H1 (cell line): ENCODE measurements around the gene NPY4R2. TPM values are rescaled to one million over a fixed set of nuclear protein-coding genes. Genes with fewer than 3 reads are reported as not detected.
"Not testable (repeated sequence)": the region's sequence is repeated elsewhere in the genome, so short reads cannot be mapped to it uniquely, and the experiment has no call there.

Experiments used
- CTCF ChIA-PET: fragments of 300-600 bp; sonication (Branson Sonifier 250); formaldehyde crosslinking; loops from one replicate; lab custom pipeline; 2021; ENCODE audit not compliant: partially characterized antibody; lab: Charles Lee
- POLR2A ChIA-PET: fragments of 300-600 bp; sonication (Branson Sonifier 250); formaldehyde crosslinking; loops from one replicate; lab custom pipeline; 2021; ENCODE audit warnings: inconsistent platforms; ENCODE audit not compliant: partially characterized antibody; lab: Charles Lee
- DNase-seq, 2 experiments: peaks; one replicate each; pipeline versions ENCODE4 v3.0.0 to v3.0.0-alpha.2; 2010 to 2022; ENCODE audit warnings: low spot score in 2 of 2, low read depth in 1 of 2, mixed read lengths in 1 of 2
- FAIRE-seq: peaks from 2 replicates; lab custom pipeline; 2011; peaks lifted over from hg19 to GRCh38; lab: Jason Lieb, UNC
- H2AFZ ChIP-seq: 2 replicates; pipeline ENCODE4 v1.8.1; 2012; ENCODE audit warnings: low read length, inconsistent platforms
- H2AK5ac ChIP-seq: 2 replicates; pipeline ENCODE4 v1.6.1; 2013; ENCODE audit warnings: low read depth, low read length
- H2BK120ac ChIP-seq: replicated peaks from 2 replicates; pipeline ENCODE3; 2013; ENCODE audit warnings: low read depth, low read length, inconsistent platforms
- H2BK12ac ChIP-seq: 2 replicates; pipeline ENCODE4 v1.6.1; 2013; ENCODE audit warnings: low read depth, low read length
- H2BK15ac ChIP-seq: 2 replicates; pipeline ENCODE4 v1.6.1; 2013; ENCODE audit warnings: low read length
- H2BK20ac ChIP-seq: 2 replicates; pipeline ENCODE4 v1.6.1; 2013; ENCODE audit warnings: low read length
- H2BK5ac ChIP-seq: 2 replicates; pipeline ENCODE4 v1.6.1; 2013; ENCODE audit warnings: low read depth, low read length
- H3K14ac ChIP-seq: 2 replicates; pipeline ENCODE4 v1.6.1; 2013; ENCODE audit warnings: inconsistent platforms; ENCODE audit not compliant: insufficient read length
- H3K18ac ChIP-seq: 2 replicates; pipeline ENCODE4 v1.6.1; 2013; ENCODE audit warnings: low read length; ENCODE audit errors: extremely low read depth
- H3K23ac ChIP-seq: 2 replicates; pipeline ENCODE4 v1.6.1; 2013; ENCODE audit warnings: inconsistent platforms; ENCODE audit not compliant: insufficient read length
- H3K23me2 ChIP-seq: 2 replicates; pipeline ENCODE4 v1.6.1; 2013; ENCODE audit warnings: low read depth, low read length
- H3K27ac ChIP-seq: 2 replicates; pipeline ENCODE4 v1.6.1; 2011; ENCODE audit warnings: low read depth, low read length, inconsistent platforms
- H3K27me3 ChIP-seq, 4 experiments: replicated peaks in 1 of 4; 1 replicate in 1 of 4; 2 replicates in 3 of 4; pipeline versions ENCODE4 v1.6.1 to v1.8.1; 2011 to 2013; ENCODE audit warnings: low read length in 3 of 4, mild to moderate bottlenecking in 3 of 4, inconsistent platforms in 2 of 4, mixed read lengths in 2 of 4, moderate library complexity in 1 of 4; ENCODE audit not compliant: control insufficient read depth in 3 of 4, insufficient read depth in 3 of 4; ENCODE audit errors: extremely low read depth in 1 of 4
- H3K36me3 ChIP-seq, 4 experiments: 2 replicates each; pipeline versions ENCODE4 v1.6.1 to v1.8.1; 2011 to 2013; ENCODE audit warnings: mild to moderate bottlenecking in 4 of 4, low read length in 3 of 4, moderate library complexity in 2 of 4, control low read depth in 1 of 4, inconsistent platforms in 1 of 4; ENCODE audit not compliant: insufficient read depth in 4 of 4, control insufficient read depth in 2 of 4
- H3K4ac ChIP-seq: replicated peaks from 2 replicates; pipeline ENCODE3; 2013; ENCODE audit warnings: low read length, low read depth, mixed read lengths, inconsistent platforms; ENCODE audit not compliant: insufficient read length
- H3K4me1 ChIP-seq, 4 experiments: replicated peaks in 1 of 4; 1 replicate in 1 of 4; 2 replicates in 3 of 4; pipeline versions ENCODE4 v1.6.1 to v1.8.1; 2011 to 2013; ENCODE audit warnings: low read length in 3 of 4, inconsistent platforms in 2 of 4, mixed read lengths in 1 of 4; ENCODE audit not compliant: insufficient read depth in 4 of 4, control insufficient read depth in 3 of 4
- H3K4me2 ChIP-seq, 2 experiments: 2 replicates each; pipeline versions ENCODE4 v1.6.1 to v1.8.1; 2011 to 2013; ENCODE audit warnings: low read depth in 2 of 2, low read length in 2 of 2, control low read depth in 1 of 2, inconsistent platforms in 1 of 2, mild to moderate bottlenecking in 1 of 2; ENCODE audit not compliant: insufficient read depth in 1 of 2
- H3K4me3 ChIP-seq, 4 experiments: fragments of 200-600, 300-600 bp in 1 of 4; sonication (generic), shearing (Covaris generic), sonication (Bioruptor Twin) in 1 of 4; 2 replicates each; pipeline versions ENCODE4 v1.5.1 to v1.8.1; 2011 to 2016; ENCODE audit warnings: low read length in 4 of 4, low read depth in 3 of 4, control low read depth in 2 of 4, inconsistent platforms in 2 of 4, mild to moderate bottlenecking in 2 of 4, mixed read lengths in 1 of 4, moderate library complexity in 1 of 4; ENCODE audit not compliant: insufficient read depth in 2 of 4; ENCODE audit errors: extremely low read depth in 1 of 4
- H3K56ac ChIP-seq: replicated peaks from 2 replicates; pipeline ENCODE3; 2013; ENCODE audit warnings: low read depth, mild to moderate bottlenecking, mixed read lengths, low read length, inconsistent platforms; ENCODE audit not compliant: insufficient read length
- H3K79me1 ChIP-seq: 2 replicates; pipeline ENCODE4 v1.6.1; 2013; ENCODE audit warnings: low read depth, low read length, control low read depth
- H3K79me2 ChIP-seq, 2 experiments: 2 replicates each; pipeline versions ENCODE4 v1.6.1 to v1.8.1; 2012 to 2013; ENCODE audit warnings: low read length in 2 of 2, mild to moderate bottlenecking in 2 of 2, inconsistent platforms in 1 of 2; ENCODE audit not compliant: insufficient read depth in 2 of 2, control insufficient read depth in 1 of 2
- H3K9ac ChIP-seq, 4 experiments: replicated peaks in 1 of 4; 1 replicate in 1 of 4; 2 replicates in 3 of 4; pipeline versions ENCODE4 v1.6.1 to v1.8.1; 2011 to 2013; ENCODE audit warnings: low read depth in 3 of 4, low read length in 3 of 4, control low read depth in 2 of 4, mild to moderate bottlenecking in 2 of 4, moderate library complexity in 2 of 4, inconsistent platforms in 1 of 4; ENCODE audit errors: extremely low read depth in 1 of 4
- H3K9me3 ChIP-seq, 2 experiments: 2 replicates each; pipeline versions ENCODE4 v1.6.1 to v1.8.1; 2012 to 2013; ENCODE audit warnings: mild to moderate bottlenecking in 2 of 2, moderate library complexity in 2 of 2, control low read depth in 1 of 2, inconsistent platforms in 1 of 2, low read depth in 1 of 2, low read length in 1 of 2, mixed read lengths in 1 of 2; ENCODE audit not compliant: insufficient read depth in 2 of 2
- H4K20me1 ChIP-seq, 2 experiments: replicated peaks in 1 of 2; 2 replicates each; pipeline versions ENCODE3 to v1.8.1; 2011 to 2013; ENCODE audit warnings: inconsistent platforms in 2 of 2, low read length in 2 of 2, mild to moderate bottlenecking in 1 of 2; ENCODE audit not compliant: insufficient read depth in 2 of 2, control insufficient read depth in 1 of 2
- H4K5ac ChIP-seq: 2 replicates; pipeline ENCODE4 v1.6.1; 2013; ENCODE audit warnings: low read length, low read depth, mixed read lengths, inconsistent platforms; ENCODE audit not compliant: insufficient read length
- H4K8ac ChIP-seq: 2 replicates; pipeline ENCODE4 v1.8.0; 2013; ENCODE audit warnings: mild to moderate bottlenecking, moderate library complexity, low read length, inconsistent platforms; ENCODE audit not compliant: insufficient read depth; ENCODE audit errors: extremely low read depth
- H4K91ac ChIP-seq: replicated peaks from 2 replicates; pipeline ENCODE3; 2013; ENCODE audit warnings: low read length, mixed read lengths, inconsistent platforms; ENCODE audit not compliant: insufficient read length
- WGBS, 2 experiments: shearing (Covaris generic) in 1 of 2; methylation state at CpG; one replicate each; pipeline versions ENCODE4 v1.1.6 to v1.1.7; 2013 to 2015; ENCODE audit warnings: low lambda C conversion rate in 2 of 2, mixed read lengths in 2 of 2, inconsistent platforms in 1 of 2, low coverage in 1 of 2, missing lambda C conversion rate in 1 of 2; ENCODE audit not compliant: insufficient replicate concordance in 2 of 2, insufficient coverage in 1 of 2, insufficient read length in 1 of 2; ENCODE audit errors: extremely low coverage in 1 of 2, missing lambda C conversion rate in 1 of 2; 5-methylcytosine and 5-hydroxymethylcytosine counted together
- polyA plus RNA-seq, 7 experiments: library from polyadenylated mRNA; depleted of rRNA in 3 of 7; stranded (reverse) in 5 of 7; unstranded in 2 of 7; fragments of >200 nt in 5 of 7; fragments of 200-250 nt in 2 of 7; gene quantifications; 1 replicate in 5 of 7; 2 replicates in 1 of 7; 4 replicates in 1 of 7; pipeline versions ENCODE4 v1.2.1 to v1.2.3, GENCODE V29; 2011 to 2013; ENCODE audit warnings: missing spikeins in 2 of 7, mixed read lengths in 2 of 7
- total RNA-seq: library from RNA; stranded (reverse); fragmentation: NEBNext Ultra II Directional; extraction: Animal tissue kit (Norgen Biotek cat#: 25700); gene quantifications from 2 replicates; pipeline ENCODE4 v1.2.1, GENCODE V29; 2021

Gene NPY4R2
- total and polyA plus RNA-seq, 2 of the 8 experiments (the other 6 are each of a cell fraction or from before 2014, with no cell fraction given), result 0.05 TPM; not detected in 1

GRCh38 chr10:47960699-47961098, 42.2 kb downstream of the NPY4R2 start:
- H2BK5ac ChIP-seq, H3K4me2 ChIP-seq, H2BK20ac ChIP-seq, H3K4ac ChIP-seq, H3K27me3 ChIP-seq, H2BK120ac ChIP-seq, H2BK12ac ChIP-seq, H3K23ac ChIP-seq, H2AFZ ChIP-seq, H3K9me3 ChIP-seq, H2AK5ac ChIP-seq, FAIRE-seq, H4K5ac ChIP-seq, H3K79me1 ChIP-seq, H2BK15ac ChIP-seq, H3K14ac ChIP-seq, H4K91ac ChIP-seq, H3K27ac ChIP-seq, H4K8ac ChIP-seq, H3K23me2 ChIP-seq, H3K4me1 ChIP-seq, H3K56ac ChIP-seq, CTCF ChIA-PET, H3K18ac ChIP-seq, H3K36me3 ChIP-seq, H4K20me1 ChIP-seq, H3K79me2 ChIP-seq, H3K9ac ChIP-seq, POLR2A ChIA-PET, DNase-seq, H3K4me3 ChIP-seq: not testable (repeated sequence)
- no CpG with 5 or more reads among the region's 2 CpGs for WGBS, 2 experiments

DNA sequence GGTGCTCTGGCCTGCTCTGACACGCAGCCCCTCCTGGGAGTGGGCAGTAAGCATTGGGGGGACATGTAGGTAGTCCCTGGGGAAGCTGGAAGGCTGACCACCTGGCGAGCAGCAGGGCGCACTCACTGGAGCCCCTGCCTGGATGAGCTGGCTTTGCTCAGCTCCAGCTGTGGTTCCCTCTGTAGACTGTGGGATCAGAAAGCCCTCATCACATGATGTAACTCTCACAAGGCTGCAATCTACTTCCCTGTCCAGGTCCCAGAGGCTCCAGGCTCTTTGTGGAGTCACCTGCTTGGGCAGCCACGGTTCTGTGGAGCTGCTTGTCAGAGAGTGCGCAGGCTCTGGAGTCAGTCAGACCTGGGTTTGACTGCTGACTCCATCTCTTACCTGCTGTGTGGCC, 44.3 kb downstream of the NPY4R2 start:
- H2BK5ac ChIP-seq, H3K4me3 ChIP-seq, H3K23ac ChIP-seq, H3K36me3 ChIP-seq, H3K79me1 ChIP-seq, H3K18ac ChIP-seq, H3K4me2 ChIP-seq, H3K56ac ChIP-seq, H3K27me3 ChIP-seq, CTCF ChIA-PET, H2AK5ac ChIP-seq, H4K20me1 ChIP-seq, H3K9ac ChIP-seq, H3K14ac ChIP-seq, H2BK20ac ChIP-seq, H2BK15ac ChIP-seq, H3K4ac ChIP-seq, DNase-seq, H2BK12ac ChIP-seq, H2AFZ ChIP-seq, H4K91ac ChIP-seq, POLR2A ChIA-PET, H4K8ac ChIP-seq, H3K79me2 ChIP-seq, H4K5ac ChIP-seq, H2BK120ac ChIP-seq, H3K9me3 ChIP-seq, FAIRE-seq, H3K4me1 ChIP-seq, H3K23me2 ChIP-seq, H3K27ac ChIP-seq: not testable (repeated sequence)
- no CpG with 5 or more reads among the region's 5 CpGs for WGBS, 2 experiments
